Neutrophil (primary cell): Measurements from ENCODE around the gene ZNF213.

Experiments
- H3K27ac ChIP-seq: fragments of 200-600 bp; sonication (generic); 2 replicates; pipeline ENCODE4 v1.5.1; 2016; ENCODE audit warnings: mild to moderate bottlenecking, moderate library complexity
- H3K27me3 ChIP-seq: fragments of 200-600 bp; sonication (generic); 2 replicates; pipeline ENCODE4 v1.6.0; 2016; ENCODE audit warnings: mild to moderate bottlenecking
- H3K36me3 ChIP-seq: fragments of 200-600 bp; sonication (generic); 2 replicates; pipeline ENCODE4 v1.5.1; 2017
- H3K4me1 ChIP-seq, 2 experiments: fragments of 200-600 bp in 1 of 2; sonication (generic) in 1 of 2; 1 replicate in 1 of 2; 2 replicates in 1 of 2; pipeline versions ENCODE4 v1.5.1 to v1.6.1; 2013 to 2016; ENCODE audit warnings: low read depth in 1 of 2, low read length in 1 of 2, mild to moderate bottlenecking in 1 of 2, moderate library complexity in 1 of 2; ENCODE audit not compliant: control insufficient read depth in 1 of 2, insufficient read depth in 1 of 2
- H3K4me3 ChIP-seq, 2 experiments: fragments of 200-600 bp in 1 of 2; sonication (generic) in 1 of 2; 1 replicate in 1 of 2; 2 replicates in 1 of 2; pipeline ENCODE4 v1.5.1; 2013 to 2016; ENCODE audit warnings: low read depth in 1 of 2, low read length in 1 of 2, mild to moderate bottlenecking in 1 of 2, moderate library complexity in 1 of 2
- H3K9me3 ChIP-seq: fragments of 200-600 bp; sonication (generic); 2 replicates; pipeline ENCODE4 v1.5.1; 2016
- TF ChIP-seq, protein P1 (sequence below): fragments of 200-600 bp; sonication (generic); IDR thresholded peaks from 2 replicates; pipeline ENCODE4 v1.5.1; 2016; ENCODE audit warnings: antibody characterized with exemption

ZNF213 gene

DNA sequence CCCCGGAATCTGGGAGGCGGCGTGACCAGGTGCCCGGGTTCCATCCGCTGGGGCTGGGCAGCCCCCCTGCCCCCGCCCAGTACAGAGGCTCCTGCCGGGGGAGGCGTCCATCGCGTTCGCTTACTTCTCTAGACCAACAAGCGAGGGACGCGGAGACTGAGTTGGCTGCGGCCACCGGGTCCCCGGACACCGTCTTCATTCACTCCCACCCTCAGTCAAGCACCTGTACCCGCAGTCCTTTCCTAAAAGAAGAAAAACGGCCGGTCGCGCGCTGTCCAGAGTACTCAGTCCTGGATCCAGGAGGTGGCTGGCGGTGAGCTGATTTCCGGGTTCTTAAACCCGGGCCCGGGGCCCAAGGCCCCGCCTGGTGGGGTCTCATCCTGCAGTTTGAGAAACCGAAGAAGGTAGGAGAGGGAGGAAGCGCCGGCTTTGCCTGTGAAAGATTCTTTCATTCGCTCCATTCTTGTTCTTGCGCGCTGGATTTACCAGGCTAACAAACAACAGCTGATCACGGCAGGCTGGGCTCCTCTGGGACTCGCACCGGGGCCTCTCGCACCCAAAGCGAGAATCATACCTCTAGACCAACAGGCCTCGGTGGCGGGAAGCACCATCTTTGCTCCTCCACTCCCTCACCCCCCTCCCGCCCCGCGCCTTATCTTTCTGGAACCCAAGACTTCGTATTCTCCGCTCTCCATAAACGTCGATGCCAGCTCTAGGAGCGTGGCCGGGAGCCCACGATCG lies 35.8 kb downstream of the ZNF213 start:
- TF ChIP-seq, protein P1, sequence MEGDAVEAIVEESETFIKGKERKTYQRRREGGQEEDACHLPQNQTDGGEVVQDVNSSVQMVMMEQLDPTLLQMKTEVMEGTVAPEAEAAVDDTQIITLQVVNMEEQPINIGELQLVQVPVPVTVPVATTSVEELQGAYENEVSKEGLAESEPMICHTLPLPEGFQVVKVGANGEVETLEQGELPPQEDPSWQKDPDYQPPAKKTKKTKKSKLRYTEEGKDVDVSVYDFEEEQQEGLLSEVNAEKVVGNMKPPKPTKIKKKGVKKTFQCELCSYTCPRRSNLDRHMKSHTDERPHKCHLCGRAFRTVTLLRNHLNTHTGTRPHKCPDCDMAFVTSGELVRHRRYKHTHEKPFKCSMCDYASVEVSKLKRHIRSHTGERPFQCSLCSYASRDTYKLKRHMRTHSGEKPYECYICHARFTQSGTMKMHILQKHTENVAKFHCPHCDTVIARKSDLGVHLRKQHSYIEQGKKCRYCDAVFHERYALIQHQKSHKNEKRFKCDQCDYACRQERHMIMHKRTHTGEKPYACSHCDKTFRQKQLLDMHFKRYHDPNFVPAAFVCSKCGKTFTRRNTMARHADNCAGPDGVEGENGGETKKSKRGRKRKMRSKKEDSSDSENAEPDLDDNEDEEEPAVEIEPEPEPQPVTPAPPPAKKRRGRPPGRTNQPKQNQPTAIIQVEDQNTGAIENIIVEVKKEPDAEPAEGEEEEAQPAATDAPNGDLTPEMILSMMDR = no peak
- Histone ChIP-seq H3K9me3 (no peaks in the 10 kb centered on the region), H3K27ac (no peak overlapping the region), H3K4me1 (peaks cover 15 to 28% of the 10 kb centered on the region in 2 experiments), H3K36me3 (no peaks in the 10 kb centered on the region), H3K27me3 (peaks cover 97% of the 10 kb centered on the region), H3K4me3 (no peak overlapping the region)

DNA sequence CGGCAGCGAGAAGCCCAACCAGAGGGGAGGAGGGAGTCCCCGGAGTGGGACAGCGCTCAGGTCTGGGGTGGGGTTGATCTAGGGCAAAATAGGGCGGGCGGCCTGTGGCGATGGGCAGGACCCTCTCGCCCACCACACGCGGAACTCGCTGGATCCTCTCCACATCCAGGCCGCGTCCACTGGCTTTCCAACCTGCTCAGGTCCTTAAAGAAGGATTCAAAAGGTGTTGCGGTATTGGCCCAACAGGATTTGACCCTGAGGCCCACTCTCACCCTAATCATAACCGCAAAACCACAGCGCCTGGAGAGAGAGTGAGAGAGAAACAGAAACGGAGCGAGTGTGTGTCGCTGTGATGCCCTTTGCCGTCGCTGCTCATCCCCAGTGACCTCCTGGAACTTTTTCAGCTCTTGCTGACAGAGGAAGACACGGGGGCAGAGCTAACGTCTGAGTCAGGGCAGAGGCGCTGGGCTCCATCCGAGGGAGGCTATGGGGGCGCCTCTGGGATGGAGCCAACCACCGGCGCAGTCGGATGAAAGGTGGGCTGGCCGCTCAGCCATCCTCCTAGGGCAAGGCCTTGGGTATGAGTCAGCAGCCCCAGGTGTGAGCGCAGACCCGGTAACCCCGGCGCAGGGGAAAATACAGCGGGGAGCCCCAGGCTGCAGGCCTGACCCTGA lies 36.5 kb downstream of the ZNF213 start:
- Histone ChIP-seq H3K27me3 (peaks cover 100% of the 10 kb centered on the region), H3K4me1 (peaks cover 11 to 25% of the 10 kb centered on the region in 2 experiments), H3K27ac (no peak overlapping the region), H3K36me3 (no peaks in the 10 kb centered on the region), H3K9me3 (no peaks in the 10 kb centered on the region), H3K4me3 (no peak overlapping the region)
- TF ChIP-seq, protein P1 = no peak

DNA sequence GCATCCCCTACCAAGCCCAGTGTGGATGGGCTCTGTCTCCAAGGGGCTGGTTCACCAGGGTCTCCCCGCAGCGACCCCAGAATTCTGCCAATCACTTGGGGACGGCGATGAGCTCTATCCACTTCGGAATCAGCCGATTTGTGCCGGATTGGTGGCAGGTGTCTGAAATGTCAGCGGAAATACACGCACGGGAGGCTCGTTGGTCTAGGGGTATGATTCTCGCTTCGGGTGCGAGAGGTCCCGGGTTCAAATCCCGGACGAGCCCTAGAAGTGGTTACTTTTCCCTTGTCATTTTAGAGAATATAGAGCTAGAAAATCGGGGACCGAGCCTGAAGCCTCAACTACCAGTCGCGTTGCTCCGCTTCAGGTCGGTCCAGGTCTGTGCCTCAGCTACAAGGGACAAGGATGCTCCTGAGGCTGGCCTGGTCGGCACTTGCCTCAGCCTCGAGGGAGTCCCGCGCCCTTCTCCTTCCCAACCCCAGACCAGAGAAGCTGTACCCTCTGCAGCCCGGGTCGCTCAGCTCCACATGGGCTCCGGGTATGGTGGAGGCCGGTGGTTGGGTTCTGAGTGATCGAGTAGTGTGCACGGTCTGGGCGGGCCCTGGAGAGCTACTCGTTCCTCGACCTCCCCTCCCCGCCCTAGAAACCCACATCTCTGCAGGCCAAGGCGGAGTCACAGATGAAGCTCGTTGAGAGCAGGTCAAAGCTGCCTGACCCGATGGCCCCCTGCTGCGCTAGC lies 37.2 kb downstream of the ZNF213 start:
- H3K27me3 ChIP-seq = peaks cover 100% of the 10 kb centered on the region

DNA sequence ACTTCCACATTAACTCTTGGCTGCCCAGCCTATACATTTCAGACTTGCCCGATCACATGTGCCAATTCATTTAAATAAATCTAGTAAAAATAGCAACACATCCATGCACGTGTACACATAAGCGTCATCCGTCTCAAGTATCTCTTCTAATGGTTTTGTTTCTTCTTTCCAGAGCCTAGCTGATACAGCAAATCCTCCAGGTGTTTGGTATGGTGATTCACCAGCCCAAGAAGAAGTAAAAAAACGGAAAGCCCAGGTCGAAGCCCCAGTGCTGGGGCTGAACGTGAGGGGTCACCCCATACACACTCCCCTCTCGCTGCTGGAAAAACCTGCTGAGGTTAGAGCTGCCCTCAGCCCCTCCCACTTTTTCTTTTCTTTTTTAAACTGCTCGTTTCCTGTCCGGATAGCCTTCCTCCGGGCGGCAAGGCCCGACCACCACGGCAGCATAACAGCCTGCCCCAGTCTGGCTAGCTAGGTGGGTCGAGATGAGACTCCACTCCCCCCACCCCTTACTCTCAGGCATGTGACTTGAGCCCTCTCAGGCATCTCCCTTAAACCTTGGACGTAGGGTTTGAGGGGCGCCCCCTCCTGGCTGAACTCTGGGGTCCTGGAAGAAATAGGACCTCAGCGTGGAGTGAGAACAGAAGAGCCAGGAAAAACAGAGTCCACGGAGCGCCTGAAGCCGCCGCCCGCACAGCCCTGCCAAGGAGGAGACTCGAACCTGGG lies 39.2 kb downstream of the ZNF213 start:
- no peaks in the 10 kb centered on the region for H3K9me3 ChIP-seq
- no peaks in the 10 kb centered on the region for H3K36me3 ChIP-seq
- peaks cover 100% of the 10 kb centered on the region for H3K27me3 ChIP-seq
- peaks cover 11 to 25% of the 10 kb centered on the region in 2 experiments for H3K4me1 ChIP-seq
- H3K27ac ChIP-seq = no peak overlapping the region
- H3K4me3 ChIP-seq = no peak overlapping the region
- TF ChIP-seq, protein P1 = no peak

More for the DNA sequence above, 37.2 kb downstream of the ZNF213 start:
- H3K9me3 ChIP-seq = no peaks in the 10 kb centered on the region
- TF ChIP-seq, protein P1 = no peak
- no peak overlapping the region for H3K27ac ChIP-seq
- H3K4me3 ChIP-seq = no peak overlapping the region
- peaks cover 11 to 25% of the 10 kb centered on the region in 2 experiments for H3K4me1 ChIP-seq
- no peaks in the 10 kb centered on the region for H3K36me3 ChIP-seq

DNA sequence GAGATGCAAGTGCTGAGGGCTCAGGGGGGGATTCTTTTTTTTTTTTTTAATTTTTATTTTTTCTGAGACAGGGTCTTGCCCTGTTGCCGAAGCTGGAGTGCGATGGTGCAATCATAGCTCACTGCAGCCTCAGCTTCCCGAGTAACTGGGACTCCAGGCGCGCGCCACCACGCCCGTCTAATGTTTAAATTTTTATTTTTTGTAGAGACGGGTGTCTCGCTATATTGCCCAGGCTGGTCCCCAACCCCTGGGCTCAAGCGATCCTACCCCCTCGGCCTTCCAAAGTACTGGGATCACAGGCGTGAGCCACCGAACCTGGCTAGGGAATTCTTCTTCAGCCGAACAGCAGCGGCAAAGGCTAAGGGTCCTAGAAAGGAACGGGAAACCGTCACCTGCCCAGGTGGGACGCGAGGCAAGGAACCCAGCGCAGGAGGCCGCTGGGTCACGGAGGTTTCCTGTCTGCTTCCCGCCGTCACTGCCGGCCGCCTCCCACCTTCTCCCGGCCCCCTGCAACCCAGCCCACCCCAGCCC lies 39.9 kb downstream of the ZNF213 start:
- Histone ChIP-seq H3K27me3 (peaks cover 100% of the 10 kb centered on the region), H3K4me3 (no peak overlapping the region), H3K9me3 (no peaks in the 10 kb centered on the region), H3K4me1 (peaks cover 11 to 25% of the 10 kb centered on the region in 2 experiments), H3K36me3 (no peaks in the 10 kb centered on the region), H3K27ac (no peak overlapping the region)
- TF ChIP-seq, protein P1 = no peak
